CD4-positive, alpha-beta T cell (primary cell): ENCODE measurements around the gene SLC22A31. TPM values are rescaled to one million over a fixed set of nuclear protein-coding genes. Genes with fewer than 3 reads are reported as not detected.

Experiments used
- ATAC-seq: fragments of 200-7000 bp; cut with Tn5 transposase; one replicate; pipeline ENCODE4 v1.10.0; 2022; ENCODE audit warnings: mild to moderate bottlenecking; ENCODE audit not compliant: poor library complexity
- CTCF ChIA-PET: fragments of 350-600 bp; sonication (Branson Sonifier 250); formaldehyde crosslinking; loops from one replicate; lab custom pipeline; 2021; ENCODE audit warnings: antibody characterized with exemption, inconsistent platforms; lab: Charles Lee
- POLR2A ChIA-PET: fragments of 350-600 bp; sonication (Branson Sonifier 250); formaldehyde crosslinking; loops from one replicate; lab custom pipeline; 2021; ENCODE audit warnings: antibody characterized with exemption, inconsistent platforms; lab: Charles Lee
- DNase-seq, 14 experiments: peaks; one replicate each; pipeline ENCODE4 v3.0.0-alpha.2; 2013 to 2020; ENCODE audit warnings: mixed read lengths in 2 of 14
- H3K27ac ChIP-seq, 2 donors: one replicate each; pipeline versions ENCODE4 v1.5.1 to v1.7.0; 2013; ENCODE audit warnings: low read length in 2 of 2, low read depth in 1 of 2, mild to moderate bottlenecking in 1 of 2
- H3K27me3 ChIP-seq, 2 experiments: 1 replicate in 1 of 2; 2 replicates in 1 of 2; pipeline versions ENCODE4 v1.6.1 to v1.7.0; 2013; ENCODE audit warnings: low read length in 2 of 2, control low read depth in 1 of 2, mild to moderate bottlenecking in 1 of 2, moderate library complexity in 1 of 2; ENCODE audit not compliant: insufficient read depth in 2 of 2, control insufficient read depth in 1 of 2
- H3K36me3 ChIP-seq: one replicate; pipeline ENCODE4 v1.6.1; 2013; ENCODE audit warnings: low read length, control low read depth; ENCODE audit not compliant: insufficient read depth
- H3K4me1 ChIP-seq: one replicate; pipeline ENCODE4 v1.6.1; 2013; ENCODE audit warnings: low read length, control low read depth; ENCODE audit not compliant: insufficient read depth
- H3K4me3 ChIP-seq: one replicate; pipeline ENCODE4 v1.5.1; 2013; ENCODE audit warnings: mild to moderate bottlenecking, low read length, moderate library complexity
- H3K9me3 ChIP-seq, 2 experiments: 1 replicate in 1 of 2; 2 replicates in 1 of 2; pipeline versions ENCODE4 v1.6.1 to v1.7.0; 2013; ENCODE audit warnings: low read length in 2 of 2, mild to moderate bottlenecking in 2 of 2, control low read depth in 1 of 2, moderate library complexity in 1 of 2; ENCODE audit not compliant: control insufficient read depth in 1 of 2, insufficient read depth in 1 of 2
- H3K27ac Mint-ChIP-seq: one replicate; pipeline ENCODE4 v1.8.0; 2020; ENCODE audit warnings: mixed read lengths
- H3K27me3 Mint-ChIP-seq: one replicate; pipeline ENCODE4 v1.8.0; 2021; ENCODE audit warnings: mixed read lengths
- H3K36me3 Mint-ChIP-seq: one replicate; pipeline ENCODE4 v1.8.0; 2021; ENCODE audit warnings: low read depth, mixed read lengths
- H3K4me1 Mint-ChIP-seq: one replicate; pipeline ENCODE4 v1.8.0; 2021; ENCODE audit warnings: low read depth, mixed read lengths
- H3K4me3 Mint-ChIP-seq: one replicate; pipeline ENCODE4 v1.8.0; 2020; ENCODE audit warnings: mild to moderate bottlenecking, mixed read lengths
- H3K9me3 Mint-ChIP-seq: one replicate; pipeline ENCODE4 v1.8.0; 2020; ENCODE audit warnings: mixed read lengths
- CTCF ChIP-seq: fragments of 200-600 bp; IDR thresholded peaks from one replicate; pipeline ENCODE4 v1.8.0; 2022; ENCODE audit warnings: antibody characterized with exemption, mild to moderate bottlenecking
- intact Hi-C, 2 experiments: fragments of 100-400 bp; cut with DNase I in 1 of 2; cut with micrococcal nuclease in 1 of 2; formaldehyde crosslinking; loops; one replicate each; pipeline versions ENCODE4 v1.15.1 to v1.9.0; 2023 to 2025; cut with DNase I, micrococcal nuclease
- total RNA-seq, 174 experiments: library from RNA in 2 of 174; stranded (reverse) in 2 of 174; gene quantifications; one replicate each; pipeline ENCODE4 v1.2.3 and lab custom pipeline; 2021 to 2026

The SLC22A31 gene
- total RNA-seq, 2 experiments from 2014 or later, result 2.1 to 2.9 TPM

GRCh38 chr16:89184933-89185794, 15.2 kb downstream of the SLC22A31 start:
- no peak for TF ChIP-seq CTCF
- Mint-ChIP-seq H3K36me3 (no peaks in the 10 kb centered on the region), H3K4me1 (no peaks in the 10 kb centered on the region), H3K4me3 (no peak overlapping the region), H3K27me3 (no peaks in the 10 kb centered on the region), H3K9me3 (no peaks in the 10 kb centered on the region), H3K27ac (peak overlapping the region; percentile 53)
- CTCF ChIA-PET, result no interaction called here
- no peaks in the 10 kb centered on the region for H3K27me3 ChIP-seq
- POLR2A ChIA-PET, result no interaction called here
- no peak overlapping the region for H3K4me3 ChIP-seq
- DNase-seq, result peak in 3 of 14 experiments; percentile 50 to 58 (median 52)
- H3K27ac ChIP-seq, result no peak overlapping the region
- peaks cover 7% of the 10 kb centered on the region for H3K4me1 ChIP-seq
- intact Hi-C loops, result no loop called here
- ATAC-seq, result peak; percentile 64
- no peaks in the 10 kb centered on the region for H3K36me3 ChIP-seq
- peaks cover 0 to 17% of the 10 kb centered on the region in 2 experiments for H3K9me3 ChIP-seq

GRCh38 chr16:89184677-89184932, 15.7 kb downstream of the SLC22A31 start:
- H3K4me1 ChIP-seq, result peaks cover 7% of the 10 kb centered on the region
- no peaks in the 10 kb centered on the region for H3K4me1 Mint-ChIP-seq
- TF ChIP-seq CTCF, result no peak
- H3K27ac Mint-ChIP-seq, result peak overlapping the region; percentile 46
- H3K9me3 ChIP-seq, result peaks cover 0 to 17% of the 10 kb centered on the region in 2 experiments
- POLR2A ChIA-PET, result interaction anchor here (0.7 kb wide), 1 partner anchor 327 kb away, joined by 3 read pairs; no protein-coding TSS in a partner anchor
- H3K4me3 Mint-ChIP-seq, result no peak overlapping the region
- no peaks in the 10 kb centered on the region for H3K27me3 Mint-ChIP-seq
- CTCF ChIA-PET, result no interaction called here
- no peaks in the 10 kb centered on the region for H3K36me3 Mint-ChIP-seq
- H3K36me3 ChIP-seq, result no peaks in the 10 kb centered on the region
- no peak overlapping the region for H3K27ac ChIP-seq
- intact Hi-C loops, result no loop called here
- H3K9me3 Mint-ChIP-seq, result no peaks in the 10 kb centered on the region
- no peaks in the 10 kb centered on the region for H3K27me3 ChIP-seq
- no peak for DNase-seq
- ATAC-seq, result no peak
- H3K4me3 ChIP-seq, result no peak overlapping the region

- H3K4me3 Mint-ChIP-seq, result no peak overlapping the region
- no peaks in the 10 kb centered on the region for H3K27me3 Mint-ChIP-seq
- DNase-seq (peak in 2 of 14 experiments; percentile 5 to 21), ATAC-seq (no peak)
- ChIA-PET POLR2A (interaction anchor here (0.7 kb wide), 1 partner anchor 327 kb away, joined by 3 read pairs; no protein-coding TSS in a partner anchor), CTCF (no interaction called here)
- no peaks in the 10 kb centered on the region for H3K9me3 Mint-ChIP-seq
- Histone ChIP-seq H3K27me3 (no peaks in the 10 kb centered on the region), H3K9me3 (peaks cover 0 to 17% of the 10 kb centered on the region in 2 experiments), H3K36me3 (no peaks in the 10 kb centered on the region), H3K4me3 (no peak overlapping the region), H3K4me1 (peaks cover 7% of the 10 kb centered on the region), H3K27ac (no peak overlapping the region)
- TF ChIP-seq CTCF, result no peak
- H3K27ac Mint-ChIP-seq, result peak overlapping the region; percentile 46
- H3K4me1 Mint-ChIP-seq, result no peaks in the 10 kb centered on the region
- no peaks in the 10 kb centered on the region for H3K36me3 Mint-ChIP-seq
- intact Hi-C loops, result no loop called here
Measured at GRCh38 chr16:89183975-89184676, 16.2 kb downstream of the SLC22A31 start.
